Spinal cord (tissue), 10 donors: ENCODE data around the gene ANAPC16. TPM values are rescaled to one million over a fixed set of nuclear protein-coding genes. Genes with fewer than 3 reads are reported as not detected.

Experiments used
- DNase-seq, 6 donors: peaks; one replicate each; pipeline versions ENCODE4 v3.0.0 to v3.0.0-alpha.2; 2013 to 2015; ENCODE audit warnings: low spot score in 6 of 6, low read depth in 4 of 6
- H3K27ac ChIP-seq: one replicate; pipeline ENCODE4 v1.5.1; 2013; ENCODE audit warnings: low read depth, low read length, control low read depth
- H3K27me3 ChIP-seq: one replicate; pipeline ENCODE4 v1.6.1; 2013; ENCODE audit warnings: low read length; ENCODE audit not compliant: control insufficient read depth, insufficient read depth
- H3K36me3 ChIP-seq: one replicate; pipeline ENCODE4 v1.6.1; 2013; ENCODE audit warnings: low read length; ENCODE audit not compliant: control insufficient read depth, insufficient read depth
- H3K4me1 ChIP-seq: one replicate; pipeline ENCODE4 v1.6.1; 2013; ENCODE audit warnings: low read length; ENCODE audit not compliant: control insufficient read depth, insufficient read depth
- H3K4me3 ChIP-seq: one replicate; pipeline ENCODE4 v1.5.1; 2013; ENCODE audit warnings: low read depth, low read length, control low read depth
- H3K9me3 ChIP-seq: one replicate; pipeline ENCODE4 v1.6.1; 2013; ENCODE audit warnings: low read length; ENCODE audit not compliant: control insufficient read depth, insufficient read depth
- WGBS: methylation state at CpG from one replicate; pipeline ENCODE4 v1.1.5; 2013; ENCODE audit warnings: missing lambda C conversion rate; ENCODE audit not compliant: insufficient coverage; 5-methylcytosine and 5-hydroxymethylcytosine counted together
- polyA plus RNA-seq, 2 donors: library from polyadenylated mRNA; unstranded; fragments of 120-200 nt; gene quantifications; one replicate each; pipeline ENCODE4 v1.2.1, GENCODE V29; 2013; ENCODE audit not compliant: insufficient read length in 2 of 2
- total RNA-seq, 2 donors: library from RNA; depleted of rRNA in 1 of 2; stranded (reverse); fragments of 120-200 nt in 1 of 2; fragments of >200 nt in 1 of 2; gene quantifications; one replicate each; pipeline versions ENCODE4 v1.2.3 to v1.2.4, GENCODE V29; 2013 to 2014
- donor health status: healthy.

ANAPC16 gene
- total and polyA plus RNA-seq, 4 donors: 57.7 to 88.7 (median 76.5) TPM

DNA sequence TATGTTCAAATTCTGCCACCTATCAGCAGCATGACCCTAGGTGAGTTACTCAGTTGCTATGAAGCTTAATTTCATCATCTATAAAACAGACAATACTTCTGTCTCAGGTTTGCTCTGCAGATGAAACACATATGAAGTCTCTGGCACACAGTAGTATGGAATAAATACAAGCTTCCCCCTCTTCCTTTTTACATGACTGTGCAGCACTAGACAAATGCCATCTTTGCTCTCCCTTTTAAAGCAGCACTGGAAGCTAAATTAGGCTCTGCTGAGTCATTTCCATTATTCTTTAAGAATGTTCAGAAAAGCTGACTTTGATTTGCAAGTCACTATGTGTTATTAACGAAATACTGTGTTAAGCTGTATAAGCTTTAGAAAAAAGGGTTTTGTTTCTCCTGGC lies 40.7 kb upstream of the ANAPC16 start:
- Histone ChIP-seq H3K9me3 (no peaks in the 10 kb centered on the region), H3K27ac (no peak overlapping the region), H3K4me3 (no peak overlapping the region), H3K4me1 (no peaks in the 10 kb centered on the region), H3K27me3 (no peaks in the 10 kb centered on the region), H3K36me3 (peaks cover 5% of the 10 kb centered on the region)
- no CpG with 5 or more reads among the region's 1 CpG for WGBS
- no peak for DNase-seq

DNA sequence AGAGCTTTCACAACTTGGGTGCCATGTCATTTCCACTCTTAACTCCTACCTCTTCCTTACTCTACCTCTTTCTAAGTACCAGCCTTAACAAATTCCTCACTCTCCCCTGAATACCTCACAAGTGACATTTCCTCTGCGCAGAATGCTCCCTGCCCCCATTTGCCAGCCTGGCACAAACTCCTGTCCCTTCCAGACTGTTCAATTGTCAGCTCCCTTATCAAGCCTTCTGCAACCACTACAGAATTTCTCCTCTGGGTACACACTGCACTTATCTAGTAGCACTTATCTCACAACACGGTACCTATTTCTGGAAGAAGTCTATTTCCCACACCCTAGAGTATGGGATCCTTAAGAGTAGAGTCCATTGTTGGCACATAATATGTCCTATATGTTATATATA lies 39.1 kb upstream of the ANAPC16 start:
- no peak overlapping the region for H3K4me3 ChIP-seq
- DNase-seq: no peak
- 95% methylated on average over 1 of the region's 2 CpGs for WGBS

DNA sequence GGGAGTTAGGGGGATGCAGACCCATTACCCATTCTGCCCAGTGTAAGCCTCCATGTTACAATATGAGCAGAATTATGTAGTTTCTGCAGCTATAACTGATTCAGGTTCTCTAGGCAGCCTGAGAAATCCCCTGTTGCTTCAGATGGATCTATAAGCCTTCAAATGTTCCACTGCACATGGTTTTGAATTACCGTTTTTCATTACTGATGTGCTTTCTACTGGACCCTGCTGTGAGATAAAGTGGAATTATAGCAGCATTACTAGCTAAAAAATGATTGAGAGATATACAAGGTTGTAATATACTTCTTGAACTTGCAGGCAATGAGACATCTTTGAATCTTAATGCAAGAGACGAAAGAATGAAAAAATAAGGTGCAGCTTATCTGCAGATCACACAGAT lies 38.4 kb upstream of the ANAPC16 start:
- Histone ChIP-seq H3K4me1 (no peaks in the 10 kb centered on the region), H3K4me3 (no peak overlapping the region), H3K27me3 (no peaks in the 10 kb centered on the region), H3K36me3 (peaks cover 11% of the 10 kb centered on the region), H3K9me3 (no peaks in the 10 kb centered on the region), H3K27ac (no peak overlapping the region)
- peak in 1 of 6 donors; percentile 88 for DNase-seq
- 67% methylated on average over 1 of the region's 2 CpGs for WGBS

More for the DNA sequence above, 39.1 kb upstream of the ANAPC16 start:
- Histone ChIP-seq H3K27me3 (no peaks in the 10 kb centered on the region), H3K9me3 (no peaks in the 10 kb centered on the region), H3K4me1 (no peaks in the 10 kb centered on the region), H3K27ac (no peak overlapping the region), H3K36me3 (peaks cover 7% of the 10 kb centered on the region)

DNA sequence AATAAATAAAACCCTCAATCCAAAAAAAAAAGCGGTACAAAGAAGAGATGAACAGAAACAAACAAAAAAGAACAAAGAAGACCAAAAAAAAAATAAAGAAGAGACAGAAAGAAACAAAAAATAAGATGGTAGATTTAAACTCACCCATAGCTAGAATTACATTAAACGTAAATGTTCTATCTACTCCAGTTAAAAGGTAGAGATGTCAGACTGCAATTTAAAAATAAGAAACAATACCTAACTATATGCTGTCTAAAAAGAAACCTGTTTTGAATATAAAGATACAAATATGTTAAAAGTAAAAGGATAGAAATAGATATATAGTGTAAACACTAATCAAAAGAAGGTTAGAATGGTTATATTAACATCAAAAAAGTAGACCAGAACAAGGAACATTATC lies 31.7 kb upstream of the ANAPC16 start:
- H3K9me3 ChIP-seq: no peaks in the 10 kb centered on the region
- no peak overlapping the region for H3K27ac ChIP-seq
- H3K4me3 ChIP-seq: no peak overlapping the region
- peaks cover 19% of the 10 kb centered on the region for H3K36me3 ChIP-seq
- no peak for DNase-seq
- H3K27me3 ChIP-seq: no peaks in the 10 kb centered on the region
- no peaks in the 10 kb centered on the region for H3K4me1 ChIP-seq
- no CpG with 5 or more reads among the region's 2 CpGs for WGBS

DNA sequence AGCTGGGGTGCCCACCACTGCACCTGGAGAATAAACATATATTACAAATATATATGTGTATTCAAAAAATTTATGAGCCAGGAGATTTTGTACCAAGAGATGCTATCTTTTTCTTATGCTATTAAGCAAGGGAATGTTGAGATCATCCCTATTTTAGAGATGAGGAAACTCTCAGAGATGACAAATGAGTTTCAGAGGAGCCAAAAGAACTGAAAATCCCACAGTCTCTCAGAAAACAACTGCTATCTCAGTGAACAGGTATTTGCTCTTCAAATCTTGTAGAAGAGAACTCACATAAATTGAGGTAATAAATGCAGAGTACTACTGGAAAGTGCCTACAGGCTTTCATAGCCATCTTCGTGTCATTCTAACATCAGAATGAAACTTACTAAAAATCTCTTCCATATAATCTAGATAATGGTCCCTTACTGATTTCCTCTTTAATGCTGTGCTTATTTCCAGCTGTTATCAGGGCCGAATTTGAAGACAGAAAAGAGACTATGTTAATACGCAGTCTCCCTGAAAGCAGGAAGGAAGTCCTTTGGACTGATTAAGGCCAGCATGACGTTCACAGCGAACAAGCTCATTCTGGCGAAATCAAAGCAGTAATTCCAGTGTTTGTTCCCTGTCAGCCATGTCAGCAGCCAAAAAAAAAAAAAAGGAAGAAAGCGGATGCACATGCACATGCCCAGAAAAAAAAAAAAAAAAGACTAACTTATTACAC lies 29.4 kb upstream of the ANAPC16 start:
- Histone ChIP-seq H3K4me1 (no peaks in the 10 kb centered on the region), H3K9me3 (no peaks in the 10 kb centered on the region), H3K27ac (no peak overlapping the region), H3K36me3 (peaks cover 24% of the 10 kb centered on the region), H3K4me3 (no peak overlapping the region), H3K27me3 (no peaks in the 10 kb centered on the region)
- WGBS: 42% methylated on average over 5 of the region's 7 CpGs
- DNase-seq: peak in 2 of 6 donors; percentile 24 to 54

DNA sequence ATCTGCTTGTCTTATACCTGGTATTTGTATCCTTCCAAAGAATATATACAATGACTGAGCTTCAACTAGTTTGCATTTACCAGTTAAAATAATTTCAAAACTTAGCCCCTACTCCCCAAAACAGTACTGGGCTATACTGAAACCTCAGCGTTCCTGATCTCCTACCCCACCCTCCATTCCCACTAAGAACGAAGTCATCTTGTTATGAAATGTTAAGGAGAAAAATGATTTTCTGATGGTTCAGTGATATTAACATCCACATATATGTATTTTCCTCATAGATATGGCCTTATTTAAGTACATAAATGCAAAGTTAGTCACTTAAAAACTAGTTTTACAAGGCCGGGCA lies 28.9 kb upstream of the ANAPC16 start:
- Histone ChIP-seq H3K36me3 (peaks cover 19% of the 10 kb centered on the region), H3K9me3 (no peaks in the 10 kb centered on the region), H3K27me3 (no peaks in the 10 kb centered on the region), H3K27ac (no peak overlapping the region), H3K4me3 (no peak overlapping the region), H3K4me1 (no peaks in the 10 kb centered on the region)
- DNase-seq: no peak
- no CpG with 5 or more reads among the region's 3 CpGs for WGBS

DNA sequence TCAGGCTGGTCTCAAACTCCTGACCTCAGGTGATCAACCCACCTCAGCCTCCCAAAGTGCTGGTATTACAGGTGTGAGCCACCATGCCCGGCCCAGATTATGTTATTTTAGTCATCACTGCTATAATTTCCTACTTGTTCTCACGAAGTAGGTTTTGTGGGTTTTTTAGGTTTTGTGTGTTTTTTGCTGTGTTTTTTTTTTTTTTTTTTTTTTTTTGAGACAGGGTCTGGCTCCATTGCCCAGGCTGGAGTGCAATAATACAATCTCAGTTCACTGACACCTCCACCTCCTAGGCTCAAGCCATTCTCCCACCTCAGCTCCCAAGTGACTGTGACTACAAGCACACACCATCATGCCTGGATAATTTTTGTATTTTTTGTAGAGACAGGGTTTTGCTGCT lies 20.9 kb upstream of the ANAPC16 start:
- Histone ChIP-seq H3K27me3 (no peaks in the 10 kb centered on the region), H3K36me3 (peaks cover 32% of the 10 kb centered on the region), H3K4me1 (no peaks in the 10 kb centered on the region), H3K27ac (no peak overlapping the region), H3K4me3 (no peak overlapping the region), H3K9me3 (no peaks in the 10 kb centered on the region)
- no peak for DNase-seq
- no CpG with 5 or more reads among the region's 2 CpGs for WGBS

DNA sequence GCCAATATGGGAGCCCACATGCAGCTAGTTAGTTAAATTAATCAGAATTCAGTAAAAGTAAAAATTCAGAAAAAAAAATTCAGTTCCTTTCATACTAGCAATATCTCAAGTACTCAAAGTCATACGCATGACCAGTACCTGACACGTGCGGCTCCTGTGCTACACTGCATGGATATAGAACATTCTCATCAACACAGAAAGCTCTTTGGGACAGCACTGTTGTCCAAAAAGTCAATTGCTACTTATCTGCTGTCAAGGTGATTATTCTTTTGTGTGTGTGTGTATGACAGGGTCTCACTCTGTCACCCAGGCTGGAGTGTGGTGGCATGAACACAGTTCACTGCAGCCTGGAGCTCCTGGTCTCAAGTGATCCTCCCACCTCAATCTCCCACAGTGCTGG lies 14.9 kb upstream of the ANAPC16 start:
- no peak overlapping the region for H3K27ac ChIP-seq
- WGBS: 100% methylated on average over 3 of the region's 3 CpGs
- no peaks in the 10 kb centered on the region for H3K9me3 ChIP-seq
- H3K36me3 ChIP-seq: peaks cover 44% of the 10 kb centered on the region
- no peaks in the 10 kb centered on the region for H3K4me1 ChIP-seq
- H3K4me3 ChIP-seq: no peak overlapping the region
- no peak for DNase-seq
- H3K27me3 ChIP-seq: no peaks in the 10 kb centered on the region

DNA sequence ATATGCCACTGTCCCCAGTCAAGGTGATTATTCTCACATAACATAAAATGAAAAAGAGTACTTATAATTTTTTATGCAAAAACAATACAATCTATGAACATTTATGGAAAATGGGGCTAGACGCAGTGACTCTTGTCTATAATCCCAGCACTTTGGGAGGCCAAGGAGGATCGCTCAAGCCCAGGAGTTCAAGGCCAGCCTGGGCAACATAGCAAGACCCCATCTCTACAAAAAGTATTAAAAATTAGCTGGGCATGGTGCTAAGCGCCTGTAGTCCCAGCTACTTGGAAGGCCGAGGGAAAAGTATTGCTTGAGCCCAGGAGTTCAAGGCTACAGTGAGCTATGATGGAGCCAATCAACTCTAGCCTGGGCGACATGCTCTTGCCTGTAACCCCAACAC lies 14.5 kb upstream of the ANAPC16 start:
- H3K4me3 ChIP-seq: no peak overlapping the region
- no peak for DNase-seq
- 98% methylated on average over 5 of the region's 5 CpGs for WGBS

DNA sequence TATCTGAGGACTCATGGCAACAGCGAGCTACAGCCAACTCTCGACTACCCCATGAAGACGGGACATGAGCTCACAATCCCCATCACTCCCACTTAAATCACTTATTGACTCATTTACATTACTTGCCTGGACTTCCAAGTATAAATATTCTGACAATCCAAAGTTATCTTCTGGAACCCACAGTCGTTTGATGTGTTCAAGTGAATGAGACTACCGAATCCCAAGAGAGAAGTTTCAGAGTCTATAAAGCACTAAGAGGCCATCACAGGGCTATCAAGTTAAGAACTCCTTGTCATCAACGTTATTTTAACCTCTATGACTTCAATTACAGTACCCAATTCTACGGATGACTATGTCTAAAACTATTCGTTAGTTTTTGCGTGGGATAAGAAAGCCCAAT lies 11.5 kb upstream of the ANAPC16 start:
- no peak for DNase-seq
- 78% methylated on average over 4 of the region's 9 CpGs for WGBS
- H3K27me3 ChIP-seq: no peaks in the 10 kb centered on the region
- H3K36me3 ChIP-seq: peaks cover 57% of the 10 kb centered on the region
- no peak overlapping the region for H3K27ac ChIP-seq
- H3K9me3 ChIP-seq: no peaks in the 10 kb centered on the region
- H3K4me3 ChIP-seq: no peak overlapping the region
- H3K4me1 ChIP-seq: no peaks in the 10 kb centered on the region

More for the DNA sequence above, 14.5 kb upstream of the ANAPC16 start:
- Histone ChIP-seq H3K27ac (no peak overlapping the region), H3K9me3 (no peaks in the 10 kb centered on the region), H3K36me3 (peaks cover 42% of the 10 kb centered on the region), H3K4me1 (no peaks in the 10 kb centered on the region), H3K27me3 (no peaks in the 10 kb centered on the region)
